Aorta (tissue), 5 donors: ENCODE results near the gene FANCF. TPM values are rescaled to one million over a fixed set of nuclear protein-coding genes. Genes with fewer than 3 reads are reported as not detected.
"Not testable (repeated sequence)": the region's sequence is repeated elsewhere in the genome, so short reads cannot be mapped to it uniquely, and the experiment has no call there.

Experiments used
- ATAC-seq: fragments of 200-7000 bp; cut with Tn5 transposase; one replicate; pipeline ENCODE4 v1.9.1; 2022; ENCODE audit warnings: moderate library complexity; ENCODE audit not compliant: low FRiP score
- DNase-seq, 2 donors: peaks; one replicate each; pipeline ENCODE4 v3.0.0-alpha.2; 2020
- H3K27ac ChIP-seq, 2 donors: one replicate each; pipeline ENCODE4 v1.5.1; 2013; ENCODE audit warnings: low read length in 2 of 2, mild to moderate bottlenecking in 2 of 2, moderate library complexity in 2 of 2, control low read depth in 1 of 2, inconsistent platforms in 1 of 2, low read depth in 1 of 2
- H3K27me3 ChIP-seq, 2 donors: one replicate each; pipeline ENCODE4 v1.6.1; 2013; ENCODE audit warnings: control low read depth in 1 of 2, low read length in 1 of 2, mild to moderate bottlenecking in 1 of 2, moderate library complexity in 1 of 2; ENCODE audit not compliant: insufficient read depth in 2 of 2, control insufficient read depth in 1 of 2
- H3K36me3 ChIP-seq, 2 donors: one replicate each; pipeline ENCODE4 v1.6.1; 2013; ENCODE audit warnings: control low read depth in 1 of 2, low read length in 1 of 2, mild to moderate bottlenecking in 1 of 2; ENCODE audit not compliant: insufficient read depth in 2 of 2, control insufficient read depth in 1 of 2
- H3K4me1 ChIP-seq, 2 donors: one replicate each; pipeline ENCODE4 v1.6.1; 2013; ENCODE audit warnings: low read length in 2 of 2, control low read depth in 1 of 2, mild to moderate bottlenecking in 1 of 2, moderate library complexity in 1 of 2; ENCODE audit not compliant: insufficient read depth in 2 of 2, control insufficient read depth in 1 of 2
- H3K4me3 ChIP-seq, 2 donors: one replicate each; pipeline ENCODE4 v1.5.1; 2013; ENCODE audit warnings: low read length in 2 of 2, control low read depth in 1 of 2, mild to moderate bottlenecking in 1 of 2
- H3K9me3 ChIP-seq: one replicate; pipeline ENCODE4 v1.6.1; 2013; ENCODE audit warnings: mild to moderate bottlenecking, low read length; ENCODE audit not compliant: control insufficient read depth
- WGBS, 2 donors: extraction: QIAGEN DNeasy Blood & Tissue Kit; methylation state at CpG; one replicate each; pipeline ENCODE4 v1.1.7; 2013; 5-methylcytosine and 5-hydroxymethylcytosine counted together
- intact Hi-C, 2 donors: fragments of 100-400 bp; cut with DNase I; formaldehyde crosslinking; loops; one replicate each; pipeline versions ENCODE4 v1.14.2 to v1.15.0; 2022
- polyA plus RNA-seq, 2 donors: library from polyadenylated mRNA; stranded (reverse); fragments of 200-250 nt; gene quantifications; one replicate each; pipeline ENCODE4 v1.2.3, GENCODE V29; 2013
- total RNA-seq, 2 donors: library from RNA; stranded (reverse); fragmentation: NEBNext Ultra II Directional; extraction: Animal tissue kit (Norgen Biotek cat#: 25700); gene quantifications; one replicate each; pipeline ENCODE4 v1.2.1, GENCODE V29; 2021
- donor health status: healthy with polysubstance abuse.
- donor health status: Bipolar disorder and iron deficiency.
- donor health status: DM: no; HTN: no; CAD: no.
- donor health status: DM: no; HTN: no; CAD: no.
- donor health status: DM: yes; HTN: yes; CAD: no.

FANCF gene
- total and polyA plus RNA-seq, 4 donors = 3.0 to 5.8 (median 3.9) TPM

- Histone ChIP-seq H3K27ac (no peak within 1 kb of the TSS), H3K4me3 (peak within 1 kb of the TSS in 1 of 2 donors; percentile 36), H3K27me3 (no peaks in the 10 kb centered on the region), H3K9me3 (no peaks in the 10 kb centered on the region), H3K36me3 (no peaks in the 10 kb centered on the region), H3K4me1 (no peaks in the 10 kb centered on the region)
- ATAC-seq = no peak
- intact Hi-C loops = no loop called here
- DNase-seq = no peak
- 1 to 2% methylated on average over 8 of the region's 8 CpGs for whole genome bisulfite sequencing, 2 donors
Observed at GRCh38 chr11:22666325-22666687, 40.7 kb upstream of the FANCF start, which contains the start of gene GAS2. TSS of gene GAS2 (plus strand) at chr11:22666611. CDS start at chr11:22674870, 8,259 bp downstream.

- DNase-seq (no peak), ATAC-seq (no peak)
- Histone ChIP-seq H3K36me3 (no peaks in the 10 kb centered on the region), H3K4me3 (no peak overlapping the region), H3K4me1 (no peaks in the 10 kb centered on the region), H3K27me3 (no peaks in the 10 kb centered on the region), H3K27ac (no peak overlapping the region), H3K9me3 (no peaks in the 10 kb centered on the region)
- intact Hi-C loops = no loop called here
- 86 to 90% methylated on average over 1 of the region's 1 CpG for WGBS, 2 donors
Observed at GRCh38 chr11:22659783-22660182, 34.2 kb upstream of the FANCF start.

GRCh38 chr11:22657101-22657694 is 31.6 kb upstream of the FANCF start:
- no peak overlapping the region for H3K27ac ChIP-seq
- ATAC-seq (no peak), DNase-seq (no peak)
- no peaks in the 10 kb centered on the region for H3K27me3 ChIP-seq
- H3K9me3 ChIP-seq = no peaks in the 10 kb centered on the region
- no peaks in the 10 kb centered on the region for H3K4me1 ChIP-seq
- H3K4me3 ChIP-seq = no peak overlapping the region
- no peaks in the 10 kb centered on the region for H3K36me3 ChIP-seq
- intact Hi-C loops = no loop called here
- WGBS, 2 donors = 73 to 89% methylated on average over 1 of the region's 1 CpG

- intact Hi-C loops = no loop called here
- DNase-seq (no peak), ATAC-seq (no peak)
- H3K4me3 ChIP-seq = no peak overlapping the region
- no peaks in the 10 kb centered on the region for H3K27me3 ChIP-seq
- H3K4me1 ChIP-seq = no peaks in the 10 kb centered on the region
- H3K9me3 ChIP-seq = no peaks in the 10 kb centered on the region
- no peak overlapping the region for H3K27ac ChIP-seq
- H3K36me3 ChIP-seq = no peaks in the 10 kb centered on the region
Observed at GRCh38 chr11:22656130-22656529, 30.5 kb upstream of the FANCF start.

GRCh38 chr11:22652346-22652745 is 26.7 kb upstream of the FANCF start:
- H3K9me3 ChIP-seq, DNase-seq, H3K36me3 ChIP-seq, ATAC-seq, H3K4me3 ChIP-seq, intact Hi-C loops, H3K27me3 ChIP-seq, H3K4me1 ChIP-seq, H3K27ac ChIP-seq: not testable (repeated sequence)
- WGBS, 2 donors = 73 to 76% methylated on average over 13 to 15 of the region's 15 CpGs

- ATAC-seq (no peak), DNase-seq (no peak)
- intact Hi-C loops = no loop called here
- no peaks in the 10 kb centered on the region for H3K9me3 ChIP-seq
- no peaks in the 10 kb centered on the region for H3K4me1 ChIP-seq
- no peak overlapping the region for H3K4me3 ChIP-seq
- no peaks in the 10 kb centered on the region for H3K36me3 ChIP-seq
- H3K27ac ChIP-seq = no peak overlapping the region
- H3K27me3 ChIP-seq = no peaks in the 10 kb centered on the region
Observed at GRCh38 chr11:22641559-22641958, 15.9 kb upstream of the FANCF start.

GRCh38 chr11:22640862-22641261 is 15.2 kb upstream of the FANCF start:
- Histone ChIP-seq H3K4me3 (no peak overlapping the region), H3K9me3 (no peaks in the 10 kb centered on the region), H3K27me3 (no peaks in the 10 kb centered on the region), H3K36me3 (no peaks in the 10 kb centered on the region), H3K27ac (no peak overlapping the region), H3K4me1 (peaks cover 0 to 2% of the 10 kb centered on the region in 2 donors)
- no peak for DNase-seq
- ATAC-seq = no peak
- 88 to 93% methylated on average over 2 of the region's 2 CpGs for WGBS, 2 donors
- intact Hi-C loops = no loop called here

- Histone ChIP-seq H3K27ac (no peak overlapping the region), H3K4me3 (no peak overlapping the region), H3K9me3 (no peaks in the 10 kb centered on the region), H3K36me3 (no peaks in the 10 kb centered on the region), H3K4me1 (peaks cover 0 to 2% of the 10 kb centered on the region in 2 donors), H3K27me3 (no peaks in the 10 kb centered on the region)
- WGBS, 2 donors = 0% methylated on average over 1 of the region's 1 CpG
- intact Hi-C loops = no loop called here
- ATAC-seq (no peak), DNase-seq (no peak)
Observed at GRCh38 chr11:22635689-22636088, 10.1 kb upstream of the FANCF start.

- no peak for ATAC-seq
- 80 to 86% methylated on average over 3 of the region's 3 CpGs for WGBS, 2 donors
- no peak overlapping the region for H3K27ac ChIP-seq
Observed at GRCh38 chr11:22634897-22635629, 9.4 kb upstream of the FANCF start.

More at GRCh38 chr11:22634897-22635629, 9.4 kb upstream of the FANCF start:
- Histone ChIP-seq H3K4me1 (peaks cover 0 to 2% of the 10 kb centered on the region in 2 donors), H3K4me3 (no peak overlapping the region), H3K9me3 (no peaks in the 10 kb centered on the region), H3K27me3 (no peaks in the 10 kb centered on the region), H3K36me3 (no peaks in the 10 kb centered on the region)
- DNase-seq = no peak
- intact Hi-C loops = no loop called here
